Glomerular endothelial cell (primary cell): ENCODE data around the gene DLGAP4. TPM values are rescaled to one million over a fixed set of nuclear protein-coding genes. Genes with fewer than 3 reads are reported as not detected.

Source experiments
- DNase-seq: peaks from one replicate; pipeline ENCODE4 v3.0.0-alpha.2; 2011; ENCODE audit warnings: low read depth, low spot score; ENCODE audit errors: extremely low read depth
- total RNA-seq: library from RNA; depleted of rRNA; stranded (reverse); fragments of >200 nt; gene quantifications from 2 replicates; pipeline ENCODE4 v1.2.3, GENCODE V29; 2015

DLGAP4 gene
- total RNA-seq, 1 donor from 2014 or later, result 125 TPM

DNA sequence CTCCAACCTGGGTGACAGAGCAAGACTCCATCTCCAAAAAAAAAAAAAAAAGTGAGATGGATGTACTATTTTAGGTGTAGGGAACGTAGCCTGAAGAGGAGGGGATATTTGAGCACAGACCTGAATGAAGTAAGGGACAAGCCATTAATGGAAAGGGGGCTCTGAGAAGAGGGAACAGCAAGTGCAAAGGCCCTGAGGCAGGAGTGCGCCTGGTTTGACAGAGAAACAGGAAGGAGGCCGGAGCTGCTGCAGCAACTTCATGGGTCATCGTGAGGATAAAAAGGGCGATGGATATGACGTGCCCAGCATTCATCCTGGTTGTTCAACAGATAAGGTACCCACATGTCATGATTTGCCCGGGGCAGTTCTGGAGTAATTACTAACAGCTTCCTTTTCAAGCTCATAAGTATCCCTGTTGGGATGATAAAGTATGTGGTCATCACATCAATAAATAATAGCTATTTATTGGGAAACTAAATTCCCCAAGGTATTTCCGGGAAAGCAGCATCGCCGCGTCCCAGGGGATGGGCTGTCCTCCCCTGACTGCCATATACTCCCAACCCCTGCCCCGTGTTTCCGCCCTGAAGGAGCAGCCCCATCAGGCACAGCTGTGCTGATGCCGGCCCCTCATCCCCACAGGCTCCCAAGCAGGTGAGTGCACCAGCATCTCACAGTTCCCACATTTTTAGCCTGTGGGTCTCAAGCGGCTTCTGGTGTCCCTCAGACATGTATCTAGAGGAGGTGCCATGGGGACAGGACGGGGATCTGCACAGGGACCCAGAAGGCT lies 43.4 kb downstream of the DLGAP4 start:
- no peak for DNase-seq

- no peak for DNase-seq
These were observed 44.3 kb downstream of the DLGAP4 start for GRCh38 chr20:36350439-36350838.

DNA sequence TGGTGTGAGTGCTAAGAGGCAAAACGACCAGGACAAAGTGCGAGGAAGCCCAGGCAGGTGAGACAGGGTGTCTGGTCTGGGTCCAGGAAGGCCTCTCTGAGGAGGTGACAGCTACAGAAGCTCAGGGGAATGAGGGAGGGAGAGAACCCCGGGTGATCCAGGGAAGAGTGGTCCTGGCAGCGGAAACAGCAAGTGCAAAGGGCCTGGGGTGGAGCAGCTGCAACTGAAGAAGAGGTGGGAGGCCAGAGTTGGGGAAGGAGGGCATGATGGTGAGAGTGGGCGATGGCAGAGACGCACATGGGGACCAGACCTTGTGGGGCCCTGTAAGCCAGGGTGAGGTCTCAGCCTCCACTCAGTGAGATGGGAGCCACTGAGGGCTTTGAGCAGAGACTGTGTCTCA lies 45.8 kb downstream of the DLGAP4 start:
- DNase-seq, result no peak

DNA sequence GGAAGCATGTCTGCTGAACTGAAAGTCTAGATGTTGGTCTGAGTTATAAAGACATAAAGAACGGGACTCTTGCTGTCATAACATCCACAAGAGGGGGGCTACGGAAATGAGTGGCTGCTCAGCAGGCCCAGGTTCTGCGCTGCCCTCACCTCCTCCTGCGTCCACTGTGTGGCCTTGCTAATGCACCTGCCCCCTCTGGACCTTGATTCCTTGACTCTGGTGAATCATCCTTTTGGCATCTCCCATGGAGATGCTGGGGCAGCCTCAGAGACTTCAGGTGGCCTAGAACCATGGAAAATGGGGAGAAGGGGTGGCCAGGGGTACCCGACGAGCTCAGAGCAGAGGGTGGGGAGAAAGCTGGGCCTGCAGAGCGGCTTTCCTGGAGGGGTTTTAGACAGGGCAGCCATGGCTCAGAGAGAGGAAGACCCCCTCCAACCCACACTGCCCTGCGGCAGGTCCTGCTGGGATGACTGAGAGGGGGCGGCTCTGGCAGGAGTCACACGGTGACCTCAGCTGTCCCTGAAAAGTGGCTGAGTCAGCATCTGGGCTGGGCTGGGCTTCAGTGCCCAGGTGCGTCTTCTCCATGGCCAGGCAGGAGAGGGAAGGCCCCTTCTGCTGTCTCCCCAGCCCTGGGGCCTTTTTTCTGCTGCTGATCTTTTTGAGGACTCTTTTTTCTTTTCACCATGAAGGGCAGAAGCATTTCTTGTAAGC lies 46.9 kb downstream of the DLGAP4 start:
- no peak for DNase-seq

DNA sequence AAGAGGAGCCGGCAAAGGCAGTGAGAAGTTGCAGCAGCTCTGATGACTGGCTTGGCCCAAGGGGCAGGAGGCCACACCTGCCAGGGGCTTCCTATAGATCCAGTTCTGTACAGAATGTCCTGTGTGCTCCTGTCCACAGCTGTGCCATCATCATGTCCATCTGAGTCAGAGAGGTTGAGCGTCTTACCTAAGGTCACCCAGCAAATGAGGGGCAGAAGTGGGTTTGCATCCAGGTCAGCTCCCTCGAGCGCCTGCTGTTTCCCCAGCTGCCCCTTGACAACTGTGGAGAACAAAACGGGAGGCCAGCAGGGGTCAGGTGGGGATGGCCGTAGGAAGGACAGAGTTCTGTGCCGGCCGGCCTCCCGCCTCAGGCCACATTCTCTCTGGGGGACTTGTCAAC lies 47.6 kb downstream of the DLGAP4 start:
- no peak for DNase-seq

- DNase-seq, result no peak
These were observed 49.5 kb downstream of the DLGAP4 start for GRCh38 chr20:36355469-36356171.

- DNase-seq, result no peak
These were observed 53.7 kb downstream of the DLGAP4 start for GRCh38 chr20:36359668-36360406.

DNA sequence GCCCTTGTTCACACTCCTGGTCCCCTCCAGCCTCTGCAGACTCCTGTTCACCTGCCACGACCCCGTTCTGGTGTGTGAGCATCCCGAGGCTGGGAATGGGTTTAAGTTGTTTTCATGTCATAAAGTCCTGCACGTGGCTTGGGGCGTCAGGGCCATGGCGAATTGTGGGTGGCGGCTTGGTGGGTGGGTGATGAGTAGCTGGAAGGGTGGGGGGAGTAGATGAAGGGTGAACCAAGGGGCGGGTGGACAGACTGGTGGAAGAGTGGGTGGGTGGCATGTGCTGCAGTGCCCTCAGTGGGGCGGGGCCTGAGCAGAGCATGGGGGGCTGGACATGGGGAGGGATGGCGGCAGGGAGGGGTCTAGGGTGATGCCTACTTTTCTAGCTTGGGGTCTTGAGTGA lies 54.3 kb downstream of the DLGAP4 start:
- DNase-seq, result no peak

- no peak for DNase-seq
These were observed 55.3 kb downstream of the DLGAP4 start for GRCh38 chr20:36361406-36361805.

DNA sequence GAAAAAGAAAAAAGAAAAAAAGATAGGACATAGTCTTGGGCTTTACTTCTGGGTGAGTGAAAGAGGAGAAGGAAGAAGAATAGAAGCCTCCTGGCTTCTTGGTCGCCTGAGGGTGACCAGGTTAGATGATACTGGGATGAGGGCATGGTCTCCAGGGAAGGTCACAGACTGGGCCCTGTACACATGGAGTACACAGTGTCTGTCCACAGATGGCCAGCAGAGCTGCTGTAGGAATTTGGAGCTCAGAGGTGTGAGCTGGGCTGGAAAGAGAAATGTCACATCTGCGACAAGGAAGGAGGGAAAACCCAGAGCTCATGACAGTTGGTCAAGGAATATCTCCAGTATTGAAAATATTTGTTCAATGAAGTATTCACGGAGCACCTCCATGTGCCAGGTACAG lies 56.1 kb downstream of the DLGAP4 start:
- DNase-seq, result no peak

- DNase-seq, result no peak
These were observed 57.0 kb downstream of the DLGAP4 start for GRCh38 chr20:36362978-36363713.

DNA sequence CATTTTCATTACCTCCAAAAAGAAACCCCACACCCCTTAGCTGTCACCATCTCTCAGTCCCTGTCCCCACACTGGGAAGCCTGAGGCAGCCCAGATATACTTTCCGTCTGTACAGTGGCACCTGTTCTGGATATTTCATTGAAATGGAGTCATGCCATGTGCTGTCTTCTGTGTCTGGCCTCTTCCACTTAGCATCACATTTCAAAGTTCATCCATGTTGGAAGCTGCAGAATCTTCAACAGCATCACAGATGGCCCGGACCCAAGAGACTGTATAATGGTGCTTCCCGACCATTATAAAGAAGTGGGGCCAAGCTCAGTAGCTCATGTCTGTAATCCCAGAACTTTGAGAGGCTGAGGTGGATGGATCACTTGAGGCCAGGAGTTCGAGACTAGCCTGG lies 58.4 kb downstream of the DLGAP4 start:
- no peak for DNase-seq

GRCh38 chr20:36366623-36367369 lies 60.7 kb downstream of the DLGAP4 start:
- DNase-seq, result no peak

DNA sequence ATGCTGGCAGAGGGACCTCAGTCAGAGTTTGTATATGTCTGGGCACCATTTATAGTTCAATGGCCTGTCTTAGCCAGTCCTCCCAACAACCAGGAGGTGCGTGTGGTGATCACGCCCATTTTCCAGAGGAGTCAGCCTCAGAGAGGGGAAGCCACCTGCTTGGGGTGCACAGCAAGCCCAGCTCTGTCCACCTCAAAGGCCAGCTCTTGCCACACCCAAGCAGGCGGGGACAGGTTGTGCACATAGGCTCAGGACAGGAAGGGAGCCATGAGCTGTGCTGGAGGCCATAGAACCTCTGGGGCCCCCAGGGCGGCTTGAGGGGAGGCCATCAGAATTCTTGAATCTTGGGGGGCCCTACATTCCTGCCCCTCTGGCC lies 61.2 kb downstream of the DLGAP4 start:
- no peak for DNase-seq

- DNase-seq, result no peak
These were observed 62.0 kb downstream of the DLGAP4 start for GRCh38 chr20:36367907-36368799.

- DNase-seq, result no peak
These were observed 62.7 kb downstream of the DLGAP4 start for GRCh38 chr20:36368869-36369268.

- no peak for DNase-seq
These were observed 63.6 kb downstream of the DLGAP4 start for GRCh38 chr20:36369739-36370138.

GRCh38 chr20:36370991-36371790 lies 65.1 kb downstream of the DLGAP4 start:
- DNase-seq, result no peak
